GM12878 (cell line): Measurements from ENCODE around the gene DNMT3A. TPM values are rescaled to one million over a fixed set of nuclear protein-coding genes. Genes with fewer than 3 reads are reported as not detected.

Experiments
- ATAC-seq: fragments of 200-7000 bp; cut with Tn5 transposase; 3 replicates; pipeline ENCODE4 v1.9.1; 2020; ENCODE audit warnings: mild to moderate bottlenecking, moderate library complexity
- BruUV-seq: library from RNA; stranded (reverse); fragments of 400-500 nt; replicated peaks from 2 replicates; lab custom pipeline; 2021; lab: Mats Ljungman, UMichigan
- CTCF ChIA-PET: fragments of 300-600 bp; sonication (Branson Sonifier 250); formaldehyde crosslinking; extraction: SDS; loops from one replicate; lab custom pipeline; 2021; ENCODE audit warnings: inconsistent platforms; lab: Yijun Ruan, JAX
- POLR2A ChIA-PET: fragments of 350-600 bp; formaldehyde crosslinking; extraction: SDS; loops from one replicate; lab custom pipeline; 2021; ENCODE audit warnings: inconsistent platforms; lab: Charles Lee
- RAD21 ChIA-PET: fragments of 300-600 bp; sonication (Branson Sonifier 250); formaldehyde crosslinking; loops from one replicate; lab custom pipeline; 2023; ENCODE audit warnings: antibody characterized with exemption; ENCODE audit not compliant: unreplicated experiment; lab: Charles Lee
- SMC1A ChIA-PET: fragments of 300-600 bp; sonication (Branson Sonifier 250); formaldehyde crosslinking; loops from one replicate; lab custom pipeline; 2023; ENCODE audit not compliant: unreplicated experiment, uncharacterized antibody; lab: Charles Lee
- DNase-seq: peaks from one replicate; pipeline ENCODE4 v3.0.0-alpha.2; 2011; ENCODE audit warnings: low read depth, low spot score
- FAIRE-seq: peaks from 3 replicates; lab custom pipeline; 2011; peaks lifted over from hg19 to GRCh38; lab: Jason Lieb, UNC
- H2AFZ ChIP-seq: 2 replicates; pipeline ENCODE4 v1.6.0; 2011; ENCODE audit warnings: low read depth, low read length, control low read depth; ENCODE audit not compliant: control insufficient read depth
- H3K27ac ChIP-seq: 2 replicates; pipeline ENCODE4 v1.5.1; 2011; ENCODE audit warnings: control low read depth; ENCODE audit not compliant: control insufficient read depth, insufficient read depth
- H3K27me3 ChIP-seq, 2 experiments: replicated peaks in 1 of 2; 2 replicates each; pipeline versions ENCODE4 v1.6.0 to v1.6.1; 2011; ENCODE audit warnings: low read length in 1 of 2; ENCODE audit not compliant: control insufficient read depth in 2 of 2, insufficient read depth in 2 of 2
- H3K36me3 ChIP-seq, 2 experiments: 2 replicates each; pipeline ENCODE4 v1.5.1; 2011; ENCODE audit warnings: low read length in 1 of 2; ENCODE audit not compliant: control insufficient read depth in 2 of 2, insufficient read depth in 2 of 2
- H3K4me1 ChIP-seq: 2 replicates; pipeline ENCODE4 v1.6.1; 2011; ENCODE audit warnings: mild to moderate bottlenecking, low read length, moderate library complexity, mixed read lengths; ENCODE audit not compliant: control insufficient read depth, insufficient read depth
- H3K4me2 ChIP-seq: 2 replicates; pipeline ENCODE4 v1.6.0; 2011; ENCODE audit warnings: control low read depth; ENCODE audit not compliant: control insufficient read depth, insufficient read depth
- H3K4me3 ChIP-seq: fragments of 200-600 bp; sonication (generic); 2 replicates; pipeline ENCODE4 v1.5.1; 2016
- H3K79me2 ChIP-seq: 2 replicates; pipeline ENCODE4 v1.6.0; 2011; ENCODE audit warnings: low read length; ENCODE audit not compliant: control insufficient read depth, insufficient read depth
- H3K9ac ChIP-seq: 2 replicates; pipeline ENCODE4 v1.8.0; 2011; ENCODE audit warnings: low read length, control low read depth, mixed read lengths; ENCODE audit not compliant: control insufficient read depth, insufficient read depth
- H3K9me3 ChIP-seq: replicated peaks from 3 replicates; pipeline ENCODE4 v1.5.1; 2011; ENCODE audit warnings: mild to moderate bottlenecking, low read length; ENCODE audit not compliant: control insufficient read depth, insufficient read depth
- H4K20me1 ChIP-seq: 2 replicates; pipeline ENCODE4 v1.6.0; 2011; ENCODE audit not compliant: control insufficient read depth, insufficient read depth
- BMI1 ChIP-seq: fragments of 450-650 bp; IDR thresholded peaks from 2 replicates; pipeline ENCODE4 v1.6.1; 2016; ENCODE audit warnings: mild to moderate bottlenecking, moderate library complexity, borderline replicate concordance
- CEBPB ChIP-seq, 2 experiments: fragments of 150-350 bp in 1 of 2; IDR thresholded peaks; 2 replicates each; pipeline ENCODE4 v1.6.1; 2012 to 2014; ENCODE audit warnings: low read depth in 2 of 2, low read length in 2 of 2, borderline replicate concordance in 1 of 2, inconsistent platforms in 1 of 2
- CHD1 ChIP-seq: IDR thresholded peaks from 2 replicates; pipeline ENCODE4 v1.6.1; 2012; ENCODE audit warnings: low read depth, low read length, improper control_type of control experiment
- DPF2 ChIP-seq: fragments of 450-650 bp; IDR thresholded peaks from 2 replicates; pipeline ENCODE4 v1.6.1; 2017; ENCODE audit warnings: mild to moderate bottlenecking
- SUZ12 ChIP-seq: fragments of 200-600 bp; sonication (generic); IDR thresholded peaks from one replicate; pipeline ENCODE4 v1.6.1; 2018; ENCODE audit warnings: antibody characterized with exemption, mild to moderate bottlenecking; ENCODE audit not compliant: unreplicated experiment
- TAF1 ChIP-seq: IDR thresholded peaks from 2 replicates; pipeline ENCODE4 v1.6.1; 2011; ENCODE audit warnings: mild to moderate bottlenecking, low read depth, low read length, borderline replicate concordance
- YY1 ChIP-seq: IDR thresholded peaks from 2 replicates; pipeline ENCODE4 v1.6.1; 2011; ENCODE audit warnings: low read depth, mild to moderate bottlenecking, low read length
- WGBS: methylation state at CpG from one replicate; pipeline ENCODE4 v1.1.6; 2016; ENCODE audit warnings: low lambda C conversion rate; ENCODE audit not compliant: insufficient replicate concordance, insufficient coverage; ENCODE audit errors: missing lambda C conversion rate; 5-methylcytosine and 5-hydroxymethylcytosine counted together
- in situ Hi-C: fragments of 300-500 bp; cut with MboI; formaldehyde crosslinking; loops from 9 replicates; pipeline ENCODE4 v1.14.3; 2018; ENCODE audit warnings: mixed read lengths
- intact Hi-C: fragments of 100-400 bp; cut with micrococcal nuclease; formaldehyde crosslinking; loops from one replicate; pipeline ENCODE4 v1.14.2; 2022; ENCODE audit not compliant: unreplicated experiment
- polyA plus RNA-seq, 11 experiments: library from polyadenylated mRNA; depleted of rRNA in 4 of 11; unstranded in 6 of 11; stranded (reverse) in 5 of 11; fragments of >200 nt; fragmentation: Nextera tagmentation in 4 of 11; fragmentation: Illumina TruSeq in 1 of 11; extraction: Ambion mirVana in 4 of 11; extraction: Trizol in 1 of 11; gene quantifications; 1 replicate in 1 of 11; 2 replicates in 10 of 11; pipeline versions ENCODE4 v1.2.1 to v1.2.3, GENCODE V29; 2011 to 2016; ENCODE audit warnings: inconsistent platforms in 2 of 11, missing spikeins in 2 of 11, low read depth in 1 of 11
- total RNA-seq, 4 experiments: library from RNA; depleted of rRNA in 3 of 4; stranded (reverse); fragments of >200 nt in 3 of 4; fragmentation: Illumina TruSeq in 1 of 4; extraction: Trizol in 1 of 4; gene quantifications; 2 replicates each; pipeline versions ENCODE4 v1.2.1 to v1.2.3, GENCODE V29; 2013 to 2021
- TF ChIP-seq, protein P1 (sequence below): fragments of 450-650 bp; IDR thresholded peaks from 2 replicates; pipeline ENCODE4 v1.6.1; 2017; ENCODE audit warnings: mild to moderate bottlenecking, low read depth, inconsistent platforms; ENCODE audit not compliant: poor library complexity, severe bottlenecking
- TF ChIP-seq, protein P2 (sequence below): fragments of 450-650 bp; formaldehyde crosslinking; IDR thresholded peaks from 2 replicates; pipeline ENCODE4 v1.4.0; 2022; ENCODE audit warnings: mild to moderate bottlenecking, moderate library complexity
- TF ChIP-seq, protein P3 (sequence below): fragments of 450-650 bp; formaldehyde crosslinking; IDR thresholded peaks from 2 replicates; pipeline ENCODE4 v1.4.0; 2020; ENCODE audit warnings: mild to moderate bottlenecking, moderate library complexity

Gene DNMT3A
- total and polyA plus RNA-seq, 10 of the 15 experiments (the other 5 are each of a cell fraction or from before 2014, with no cell fraction given): 7.4 to 51.6 (median 17.4) TPM

- H3K4me1 ChIP-seq: no peaks in the 10 kb centered on the region
- no peaks in the 10 kb centered on the region for H4K20me1 ChIP-seq
- POLR2A ChIA-PET: no interaction called here
- H2AFZ ChIP-seq: no peak overlapping the region
- FAIRE-seq: no peak
- no TSS peak for BruUV-seq
- in situ Hi-C loops (no loop called here), intact Hi-C loops (no loop called here)
- DNase-seq: no peak
- H3K27ac ChIP-seq: no peak overlapping the region
- no peaks in the 10 kb centered on the region for H3K9me3 ChIP-seq
- no peaks in the 10 kb centered on the region for H3K27me3 ChIP-seq
- no peak for ATAC-seq
- H3K36me3 ChIP-seq: peaks cover 1 to 14% of the 10 kb centered on the region in 2 experiments; a peak in 3 of 4 replicates
- no peak overlapping the region for H3K4me2 ChIP-seq
- TF ChIP-seq BMI1 (no peak), TAF1 (no peak), SUZ12 (no peak), CHD1 (no peak), YY1 (no peak), DPF2 (no peak), CEBPB (IDR thresholded peaks at IDR 0.05; ENCODE audit: borderline replicate concordance in 1 of 2, low read depth in 2 of 2, low read length in 2 of 2) (no peak)
- TF ChIP-seq, protein P1, sequence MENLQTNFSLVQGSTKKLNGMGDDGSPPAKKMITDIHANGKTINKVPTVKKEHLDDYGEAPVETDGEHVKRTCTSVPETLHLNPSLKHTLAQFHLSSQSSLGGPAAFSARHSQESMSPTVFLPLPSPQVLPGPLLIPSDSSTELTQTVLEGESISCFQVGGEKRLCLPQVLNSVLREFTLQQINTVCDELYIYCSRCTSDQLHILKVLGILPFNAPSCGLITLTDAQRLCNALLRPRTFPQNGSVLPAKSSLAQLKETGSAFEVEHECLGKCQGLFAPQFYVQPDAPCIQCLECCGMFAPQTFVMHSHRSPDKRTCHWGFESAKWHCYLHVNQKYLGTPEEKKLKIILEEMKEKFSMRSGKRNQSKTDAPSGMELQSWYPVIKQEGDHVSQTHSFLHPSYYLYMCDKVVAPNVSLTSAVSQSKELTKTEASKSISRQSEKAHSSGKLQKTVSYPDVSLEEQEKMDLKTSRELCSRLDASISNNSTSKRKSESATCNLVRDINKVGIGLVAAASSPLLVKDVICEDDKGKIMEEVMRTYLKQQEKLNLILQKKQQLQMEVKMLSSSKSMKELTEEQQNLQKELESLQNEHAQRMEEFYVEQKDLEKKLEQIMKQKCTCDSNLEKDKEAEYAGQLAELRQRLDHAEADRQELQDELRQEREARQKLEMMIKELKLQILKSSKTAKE: no peak
- TF ChIP-seq, protein P2, sequence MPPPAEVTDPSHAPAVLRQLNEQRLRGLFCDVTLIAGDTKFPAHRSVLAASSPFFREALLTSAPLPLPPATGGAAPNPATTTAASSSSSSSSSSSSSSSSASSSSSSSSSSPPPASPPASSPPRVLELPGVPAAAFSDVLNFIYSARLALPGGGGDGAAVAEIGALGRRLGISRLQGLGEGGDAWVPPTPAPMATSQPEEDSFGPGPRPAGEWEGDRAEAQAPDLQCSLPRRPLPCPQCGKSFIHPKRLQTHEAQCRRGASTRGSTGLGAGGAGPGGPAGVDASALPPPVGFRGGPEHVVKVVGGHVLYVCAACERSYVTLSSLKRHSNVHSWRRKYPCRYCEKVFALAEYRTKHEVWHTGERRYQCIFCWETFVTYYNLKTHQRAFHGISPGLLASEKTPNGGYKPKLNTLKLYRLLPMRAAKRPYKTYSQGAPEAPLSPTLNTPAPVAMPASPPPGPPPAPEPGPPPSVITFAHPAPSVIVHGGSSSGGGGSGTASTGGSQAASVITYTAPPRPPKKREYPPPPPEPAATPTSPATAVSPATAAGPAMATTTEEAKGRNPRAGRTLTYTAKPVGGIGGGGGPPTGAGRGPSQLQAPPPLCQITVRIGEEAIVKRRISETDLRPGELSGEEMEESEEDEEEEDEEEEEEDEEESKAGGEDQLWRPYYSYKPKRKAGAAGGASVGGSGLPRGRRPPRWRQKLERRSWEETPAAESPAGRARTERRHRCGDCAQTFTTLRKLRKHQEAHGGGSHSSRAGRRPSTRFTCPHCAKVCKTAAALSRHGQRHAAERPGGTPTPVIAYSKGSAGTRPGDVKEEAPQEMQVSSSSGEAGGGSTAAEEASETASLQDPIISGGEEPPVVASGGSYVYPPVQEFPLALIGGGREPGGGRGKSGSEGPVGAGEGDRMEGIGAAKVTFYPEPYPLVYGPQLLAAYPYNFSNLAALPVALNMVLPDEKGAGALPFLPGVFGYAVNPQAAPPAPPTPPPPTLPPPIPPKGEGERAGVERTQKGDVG (CRISPR knock-in tag): no peak
- TF ChIP-seq, protein P3, sequence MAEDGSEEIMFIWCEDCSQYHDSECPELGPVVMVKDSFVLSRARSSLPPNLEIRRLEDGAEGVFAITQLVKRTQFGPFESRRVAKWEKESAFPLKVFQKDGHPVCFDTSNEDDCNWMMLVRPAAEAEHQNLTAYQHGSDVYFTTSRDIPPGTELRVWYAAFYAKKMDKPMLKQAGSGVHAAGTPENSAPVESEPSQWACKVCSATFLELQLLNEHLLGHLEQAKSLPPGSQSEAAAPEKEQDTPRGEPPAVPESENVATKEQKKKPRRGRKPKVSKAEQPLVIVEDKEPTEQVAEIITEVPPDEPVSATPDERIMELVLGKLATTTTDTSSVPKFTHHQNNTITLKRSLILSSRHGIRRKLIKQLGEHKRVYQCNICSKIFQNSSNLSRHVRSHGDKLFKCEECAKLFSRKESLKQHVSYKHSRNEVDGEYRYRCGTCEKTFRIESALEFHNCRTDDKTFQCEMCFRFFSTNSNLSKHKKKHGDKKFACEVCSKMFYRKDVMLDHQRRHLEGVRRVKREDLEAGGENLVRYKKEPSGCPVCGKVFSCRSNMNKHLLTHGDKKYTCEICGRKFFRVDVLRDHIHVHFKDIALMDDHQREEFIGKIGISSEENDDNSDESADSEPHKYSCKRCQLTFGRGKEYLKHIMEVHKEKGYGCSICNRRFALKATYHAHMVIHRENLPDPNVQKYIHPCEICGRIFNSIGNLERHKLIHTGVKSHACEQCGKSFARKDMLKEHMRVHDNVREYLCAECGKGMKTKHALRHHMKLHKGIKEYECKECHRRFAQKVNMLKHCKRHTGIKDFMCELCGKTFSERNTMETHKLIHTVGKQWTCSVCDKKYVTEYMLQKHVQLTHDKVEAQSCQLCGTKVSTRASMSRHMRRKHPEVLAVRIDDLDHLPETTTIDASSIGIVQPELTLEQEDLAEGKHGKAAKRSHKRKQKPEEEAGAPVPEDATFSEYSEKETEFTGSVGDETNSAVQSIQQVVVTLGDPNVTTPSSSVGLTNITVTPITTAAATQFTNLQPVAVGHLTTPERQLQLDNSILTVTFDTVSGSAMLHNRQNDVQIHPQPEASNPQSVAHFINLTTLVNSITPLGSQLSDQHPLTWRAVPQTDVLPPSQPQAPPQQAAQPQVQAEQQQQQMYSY (CRISPR knock-in tag): no peak
- TF ChIP-seq, all 136 proteins: peak for 0
- ChIA-PET RAD21 (no interaction called here), CTCF (no interaction called here), SMC1A (interaction anchor here (1.6 kb wide), 1 partner anchor 9 kb away, joined by 3 read pairs; no protein-coding TSS in a partner anchor)
- Histone ChIP-seq H3K9ac (no peak overlapping the region), H3K4me3 (no peak overlapping the region), H3K79me2 (no peaks in the 10 kb centered on the region)
- 85% methylated on average over 6 of the region's 6 CpGs for WGBS
Measured at GRCh38 chr2:25265001-25265400, 76.7 kb downstream of the DNMT3A start.
